IPS-NIHi11 (cell line): ENCODE results near the gene SLC22A23.

Source experiments
- DNase-seq: peaks from one replicate; pipeline ENCODE4 v3.0.0; 2012; ENCODE audit warnings: mixed read lengths, low spot score

SLC22A23 gene

GRCh38 chr6:3471711-3472110 is 14.9 kb upstream of the SLC22A23 start:
- DNase-seq: no peak

- DNase-seq: no peak
Observed at GRCh38 chr6:3471286-3471685, 14.4 kb upstream of the SLC22A23 start.

GRCh38 chr6:3468585-3468984 is 11.7 kb upstream of the SLC22A23 start:
- no peak for DNase-seq

GRCh38 chr6:3467996-3468395 is 11.1 kb upstream of the SLC22A23 start:
- DNase-seq: no peak

- no peak for DNase-seq
Observed at GRCh38 chr6:3466488-3467219, 9.8 kb upstream of the SLC22A23 start.

- DNase-seq: no peak
Observed at GRCh38 chr6:3460253-3460652, 3.4 kb upstream of the SLC22A23 start.

GRCh38 chr6:3458706-3459421 is 2.0 kb upstream of the SLC22A23 start:
- DNase-seq: no peak

- no peak for DNase-seq
Observed at GRCh38 chr6:3457710-3458602, 1.1 kb upstream of the SLC22A23 start.

- DNase-seq: peak; percentile 74
Observed at GRCh38 chr6:3456395-3456897, 404 bp downstream of the SLC22A23 start.

GRCh38 chr6:3455569-3456394 is 1.1 kb downstream of the SLC22A23 start:
- DNase-seq: peak; percentile 27

- DNase-seq: no peak
Observed at GRCh38 chr6:3455147-3455568, 1.7 kb downstream of the SLC22A23 start.

GRCh38 chr6:3454273-3455010 is 2.4 kb downstream of the SLC22A23 start:
- DNase-seq: no peak

GRCh38 chr6:3453413-3454272 is 3.2 kb downstream of the SLC22A23 start:
- no peak for DNase-seq

- DNase-seq: no peak
Observed at GRCh38 chr6:3451498-3451897, 5.4 kb downstream of the SLC22A23 start.

GRCh38 chr6:3450888-3451287 is 6.0 kb downstream of the SLC22A23 start:
- no peak for DNase-seq

GRCh38 chr6:3449750-3450305 is 7.0 kb downstream of the SLC22A23 start:
- DNase-seq: no peak

- DNase-seq: no peak
Observed at GRCh38 chr6:3449321-3449720, 7.5 kb downstream of the SLC22A23 start.

- DNase-seq: no peak
Observed at GRCh38 chr6:3447005-3447404, 9.8 kb downstream of the SLC22A23 start.

GRCh38 chr6:3446184-3446583 is 10.7 kb downstream of the SLC22A23 start:
- no peak for DNase-seq
